ENCODE results near the gene MR1.
A peak's percentile ranks its signal among the peaks of the same experiment; 100 is the strongest.

The MR1 gene

GRCh38 chr1:181092883-181093458 lies 59.2 kb downstream of the MR1 start:
- DNase-seq, result no peak

GRCh38 chr1:181094416-181095212 lies 60.8 kb downstream of the MR1 start:
- no peak for DNase-seq

GRCh38 chr1:181095260-181095659 lies 61.5 kb downstream of the MR1 start:
- DNase-seq, result no peak

- peak; percentile 70 for DNase-seq
Observed at GRCh38 chr1:181095763-181096184, 62.0 kb downstream of the MR1 start.

- DNase-seq, result peak; percentile 79
Observed at GRCh38 chr1:181097242-181097641, 63.5 kb downstream of the MR1 start.

GRCh38 chr1:181099152-181100014 lies 65.6 kb downstream of the MR1 start:
- DNase-seq, result peak; percentile 84

GRCh38 chr1:181100015-181100905 lies 66.5 kb downstream of the MR1 start:
- DNase-seq, result no peak

- DNase-seq, result no peak
Observed at GRCh38 chr1:181100934-181101333, 67.2 kb downstream of the MR1 start.

GRCh38 chr1:181101581-181102226 lies 67.9 kb downstream of the MR1 start:
- peak; percentile 91 for DNase-seq

GRCh38 chr1:181102841-181103240 lies 69.1 kb downstream of the MR1 start:
- no peak for DNase-seq

- DNase-seq, result no peak
Observed at GRCh38 chr1:181103399-181103798, 69.6 kb downstream of the MR1 start.

- no peak for DNase-seq
Observed at GRCh38 chr1:181104042-181104789, 70.4 kb downstream of the MR1 start.

- DNase-seq, result peak; percentile 44
Observed at GRCh38 chr1:181104790-181105133, 71.0 kb downstream of the MR1 start.

GRCh38 chr1:181105134-181106021 lies 71.6 kb downstream of the MR1 start:
- DNase-seq, result peak; percentile 86

- no peak for DNase-seq
Observed at GRCh38 chr1:181106022-181106312, 72.2 kb downstream of the MR1 start.

- DNase-seq, result no peak
Observed at GRCh38 chr1:181106479-181106878, 72.7 kb downstream of the MR1 start.

GRCh38 chr1:181107711-181108110 lies 73.9 kb downstream of the MR1 start:
- DNase-seq, result no peak

GRCh38 chr1:181108304-181108867 lies 74.6 kb downstream of the MR1 start:
- no peak for DNase-seq

GRCh38 chr1:181110013-181110412 lies 76.2 kb downstream of the MR1 start:
- no peak for DNase-seq
